ENCODE measurements around the gene HOPX.
"Not testable (repeated sequence)": the region's sequence is repeated elsewhere in the genome, so short reads cannot be mapped to it uniquely, and the experiment has no call there.

HOPX gene

DNA sequence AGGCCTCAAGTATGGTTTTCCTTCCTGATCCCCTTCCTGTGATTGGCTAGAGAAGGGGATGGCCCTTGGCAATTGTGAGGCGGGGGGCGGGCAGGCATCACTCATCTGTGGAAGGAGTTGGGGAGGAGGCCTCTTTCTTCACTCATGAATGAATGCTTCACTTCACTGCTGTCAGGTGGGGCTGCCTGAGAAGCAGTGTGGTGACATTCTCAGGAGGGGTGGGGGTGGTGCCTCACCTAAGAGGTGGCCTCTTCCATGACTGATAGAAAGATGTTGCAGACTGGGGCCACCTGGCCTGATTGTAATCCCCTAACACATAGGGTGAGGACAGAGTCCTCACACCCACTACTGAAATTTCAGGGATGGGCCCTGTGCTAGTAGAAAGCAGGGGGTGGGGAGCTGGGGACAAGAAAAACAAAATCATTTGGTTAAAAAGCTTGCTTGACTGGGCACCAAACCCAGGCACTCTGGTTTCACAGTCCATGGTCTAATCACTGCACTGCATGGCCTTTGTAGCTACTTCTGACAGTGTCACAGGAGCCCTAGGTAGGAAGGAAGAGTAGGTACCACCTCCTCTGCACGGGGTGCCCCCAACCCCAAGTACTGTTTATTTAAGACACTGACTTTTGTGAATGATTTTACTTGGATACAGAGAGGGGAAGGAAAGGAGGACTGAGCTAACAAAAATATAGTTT is 5.6 kb upstream of the HOPX start:
- DNase-seq: no peak

DNA sequence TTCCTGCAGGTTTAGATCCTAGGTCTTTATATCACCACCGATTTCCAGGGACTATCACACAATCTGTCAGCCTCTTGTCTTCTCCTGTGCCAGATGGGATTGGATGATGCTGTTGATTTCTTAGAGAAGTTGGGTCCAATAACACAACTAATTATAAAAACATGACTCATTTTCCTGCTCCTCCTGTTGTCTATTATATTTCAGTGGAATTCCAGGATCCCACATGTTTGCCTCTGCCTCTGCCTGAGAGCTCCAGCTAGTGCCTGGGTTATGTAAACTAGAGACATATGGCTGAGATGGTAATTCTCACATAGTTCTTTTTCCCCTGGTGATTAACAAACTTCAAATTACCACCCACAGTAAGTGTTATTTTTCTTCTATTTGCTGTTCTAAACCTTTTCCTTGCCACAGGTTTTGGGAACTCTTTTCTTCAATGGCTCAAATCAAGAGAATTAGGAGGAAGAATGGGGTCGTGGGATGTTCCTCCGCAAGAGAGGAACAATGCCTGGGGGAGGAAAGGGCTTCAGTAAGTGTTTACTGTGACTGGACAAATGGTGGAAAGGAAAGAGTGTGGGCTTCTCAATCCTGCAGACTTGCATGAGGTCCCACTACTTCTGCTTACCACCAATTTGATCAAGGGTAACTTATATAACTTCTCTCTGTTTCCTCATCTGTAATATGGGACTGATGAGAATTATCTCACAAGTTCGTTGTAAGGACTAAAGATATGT is 3.4 kb upstream of the HOPX start:
- no peak for DNase-seq

DNA sequence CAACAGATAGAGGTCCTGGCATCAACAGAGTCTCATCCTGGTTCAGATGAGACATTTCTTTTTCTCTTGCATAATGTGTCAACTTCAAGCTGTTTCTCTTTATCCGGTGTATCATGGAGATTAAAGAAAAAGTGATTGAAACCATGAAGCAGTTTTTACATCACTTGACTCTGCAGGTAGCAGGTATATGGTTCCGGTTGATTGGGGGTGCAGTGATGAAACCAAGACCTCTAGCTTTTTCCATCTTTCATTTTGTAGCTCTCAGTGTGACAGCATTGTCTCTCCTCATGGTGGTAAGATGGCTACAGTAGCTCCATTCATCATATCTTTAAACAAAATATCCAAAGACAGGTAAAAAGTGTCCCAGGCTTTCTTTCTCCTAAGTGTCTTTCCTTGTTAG is 2.4 kb upstream of the HOPX start:
- DNase-seq: no peak

GRCh38 chr4:56681853-56682525 is 893 bp upstream of the HOPX start:
- DNase-seq: no peak

DNA sequence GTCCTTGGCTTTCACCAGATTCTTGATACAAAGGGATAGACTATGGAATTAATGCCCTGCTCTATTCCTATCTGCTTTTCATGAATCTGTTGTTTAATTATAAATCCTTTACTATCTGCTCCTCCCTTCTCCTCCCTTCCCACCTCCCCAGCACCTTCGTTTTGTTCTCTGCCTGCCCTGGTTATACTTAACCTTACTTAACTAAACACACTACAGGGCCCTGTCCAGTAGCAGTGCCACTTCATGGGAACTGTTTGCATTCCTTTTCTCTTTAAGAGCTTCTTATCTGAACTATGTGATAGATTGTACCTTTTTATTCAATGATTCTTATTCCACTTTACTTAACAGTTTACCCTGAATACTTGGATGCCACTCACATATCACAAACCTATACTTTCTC is 830 bp downstream of the HOPX start:
- no peak for DNase-seq

DNA sequence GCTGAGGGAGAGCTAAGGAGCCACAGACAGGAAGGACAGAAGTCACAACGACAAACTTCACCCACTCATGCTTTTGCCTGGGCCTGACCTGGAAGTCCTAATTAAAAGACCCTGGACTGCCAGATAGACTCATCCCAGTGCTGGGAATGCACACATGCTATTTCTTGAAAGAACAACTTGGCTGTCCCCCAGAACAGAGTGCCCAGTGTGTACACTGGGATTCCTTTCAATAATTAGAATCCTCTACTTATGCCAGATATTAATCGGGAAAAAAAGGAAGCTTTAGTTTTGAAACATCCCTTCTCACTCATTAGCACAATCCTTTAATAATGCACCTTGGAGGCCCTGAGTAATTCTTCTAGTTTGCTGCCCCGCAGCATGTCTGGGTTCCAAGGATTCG is 3.4 kb downstream of the HOPX start:
- no peak for DNase-seq

GRCh38 chr4:56674984-56675383 is 6.1 kb downstream of the HOPX start:
- DNase-seq: no peak

DNA sequence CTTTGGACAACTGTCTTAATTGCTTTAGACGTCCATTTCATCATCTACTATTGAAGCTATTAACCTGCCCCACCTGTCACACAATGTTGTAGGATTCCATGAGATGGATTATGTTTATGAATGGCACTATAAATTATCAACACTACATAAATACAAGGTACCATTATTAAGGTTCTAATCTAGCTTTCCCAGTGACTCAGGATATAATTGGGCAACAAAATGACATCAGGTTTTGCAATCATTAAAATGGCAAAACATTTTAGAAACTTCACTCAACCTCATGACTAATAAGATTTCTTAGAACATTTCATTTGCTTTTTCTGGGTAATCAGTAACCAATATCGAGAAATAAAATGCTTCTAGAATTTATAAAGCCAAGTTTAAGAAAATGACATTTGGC is 9.2 kb downstream of the HOPX start:
- DNase-seq: no peak

DNA sequence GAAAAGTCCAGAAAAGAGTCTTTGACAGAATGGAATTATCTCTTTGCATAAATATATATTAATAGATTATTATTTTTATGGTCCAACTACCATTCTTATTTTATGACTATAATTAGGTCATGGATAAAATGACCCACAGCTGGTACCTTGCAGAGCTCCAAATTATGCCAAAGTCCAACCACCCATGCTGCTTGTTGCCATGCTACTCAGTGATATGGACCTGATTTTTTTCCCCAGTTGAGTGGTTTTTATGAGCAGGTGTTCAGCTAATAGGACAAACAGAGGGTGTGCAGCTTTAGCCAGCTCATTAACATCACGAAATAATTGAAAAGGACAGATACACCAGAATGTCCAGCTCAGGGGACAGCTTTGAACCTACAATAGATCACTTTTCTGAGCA is 9.7 kb downstream of the HOPX start:
- no peak for DNase-seq

- DNase-seq: no peak
Observed at GRCh38 chr4:56668267-56668666, 12.8 kb downstream of the HOPX start.

DNA sequence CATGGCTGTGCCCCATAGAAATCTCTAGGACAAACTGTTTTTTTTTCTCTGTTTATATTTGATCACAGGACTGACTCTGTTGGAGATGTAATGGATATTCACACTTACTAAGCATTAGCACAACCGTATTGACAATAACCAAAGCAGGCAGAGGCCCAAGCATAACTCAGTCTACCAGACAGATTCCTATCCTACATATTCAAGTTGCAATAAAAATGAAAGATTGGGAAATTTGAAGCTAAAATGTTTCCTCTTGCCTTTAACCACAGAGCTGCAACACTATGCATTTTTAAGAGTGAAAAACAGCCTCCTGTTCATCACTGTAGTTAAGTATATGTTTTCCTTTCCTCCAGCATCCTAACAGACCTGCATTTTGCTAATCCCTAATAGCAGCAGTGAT is 13.7 kb downstream of the HOPX start:
- not testable (repeated sequence) for DNase-seq

- DNase-seq: no peak
Observed at GRCh38 chr4:56666279-56666678, 14.8 kb downstream of the HOPX start.

- DNase-seq: no peak
Observed at GRCh38 chr4:56665781-56666180, 15.3 kb downstream of the HOPX start.

GRCh38 chr4:56662782-56663468 is 18.2 kb downstream of the HOPX start:
- DNase-seq: no peak

- no peak for DNase-seq
Observed at GRCh38 chr4:56659946-56660345, 21.1 kb downstream of the HOPX start.

DNA sequence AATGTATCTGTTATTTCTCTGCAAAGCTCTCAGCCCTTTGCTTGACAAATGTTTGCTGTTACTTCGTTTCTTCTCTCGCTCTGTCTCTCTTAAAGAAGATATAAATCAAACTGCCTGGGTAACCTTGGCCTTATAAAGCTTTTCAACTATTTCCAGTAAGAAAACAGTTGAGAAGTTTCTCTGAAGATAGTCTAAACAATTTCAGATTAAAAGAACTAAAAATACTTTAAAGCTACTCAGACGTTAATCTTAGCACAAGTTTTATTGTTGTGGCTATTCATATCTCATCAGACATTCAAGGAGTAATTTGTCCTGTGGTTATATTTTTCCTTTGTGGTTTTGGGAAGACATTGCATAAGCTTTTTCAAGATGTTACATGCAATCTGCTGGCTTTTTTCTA is 22.6 kb downstream of the HOPX start:
- no peak for DNase-seq

GRCh38 chr4:56657818-56658217 is 23.3 kb downstream of the HOPX start:
- no peak for DNase-seq

- DNase-seq: no peak
Observed at GRCh38 chr4:56657128-56657527, 24.0 kb downstream of the HOPX start.

- no peak for DNase-seq
Observed at GRCh38 chr4:56656346-56656643, 24.8 kb downstream of the HOPX start.

DNA sequence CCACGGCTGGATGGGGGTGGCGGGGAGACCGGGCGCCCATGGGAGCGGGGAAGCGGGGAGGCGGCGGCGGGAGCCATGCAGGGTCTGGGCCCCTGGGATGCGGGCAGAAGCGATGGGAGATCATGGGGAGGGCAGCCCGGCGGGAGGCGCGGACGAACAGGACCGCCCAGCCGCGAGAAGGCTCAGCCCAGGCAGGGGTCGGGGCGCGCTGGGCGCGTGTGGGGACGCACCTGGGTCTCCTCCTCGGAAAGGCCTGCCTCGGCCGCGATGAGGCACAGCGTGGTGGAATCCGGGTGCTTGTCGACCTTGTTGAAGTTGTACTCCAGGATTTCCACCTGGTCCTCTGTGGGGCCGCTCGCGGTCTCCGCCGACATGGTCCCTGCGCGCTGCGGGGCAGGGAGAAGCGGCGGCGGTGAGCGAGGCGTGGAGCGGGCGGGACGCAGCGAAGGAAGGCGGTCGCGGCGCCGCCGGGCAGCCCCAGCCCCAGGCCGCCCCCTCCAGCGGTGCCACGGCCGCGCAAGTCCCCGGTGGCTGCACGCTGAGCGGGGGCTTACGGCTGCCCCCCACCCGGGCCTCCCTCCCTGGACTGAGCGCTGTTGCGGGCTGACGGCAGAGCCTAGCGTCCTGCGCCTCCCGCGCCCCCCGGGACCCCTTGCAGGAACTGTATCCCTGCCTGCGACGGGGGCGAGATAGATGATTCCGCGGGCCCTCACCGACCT is 25.3 kb downstream of the HOPX start:
- DNase-seq: no peak

DNA sequence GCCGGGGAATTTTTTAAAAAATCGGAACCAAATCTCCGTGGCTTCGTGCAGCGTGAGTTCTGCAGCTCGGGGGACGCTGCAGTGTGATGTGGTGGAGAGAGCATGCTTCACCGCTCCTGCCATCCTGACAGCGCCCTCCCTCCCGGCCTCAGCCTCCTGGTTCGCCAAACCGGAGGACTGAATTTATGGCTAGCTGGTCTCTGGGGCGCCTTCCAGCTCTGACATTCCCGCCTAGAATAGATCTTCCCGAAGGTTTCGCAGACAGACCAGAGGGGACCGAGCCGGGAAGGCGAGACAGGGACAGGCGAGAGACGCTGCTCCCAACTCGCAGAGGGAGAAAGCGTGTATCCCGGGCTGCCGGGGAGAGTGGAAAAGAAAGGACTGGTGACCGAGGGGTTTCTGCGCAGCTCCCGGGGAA is 25.9 kb downstream of the HOPX start:
- no peak for DNase-seq

- no peak for DNase-seq
Observed at GRCh38 chr4:56654238-56654632, 26.9 kb downstream of the HOPX start.
